H1 (cell line): ENCODE results near the gene PDE3A. TPM values are rescaled to one million over a fixed set of nuclear protein-coding genes. Genes with fewer than 3 reads are reported as not detected.

Source experiments
- CTCF ChIA-PET: fragments of 300-600 bp; sonication (Branson Sonifier 250); formaldehyde crosslinking; loops from one replicate; lab custom pipeline; 2021; ENCODE audit not compliant: partially characterized antibody; lab: Charles Lee
- POLR2A ChIA-PET: fragments of 300-600 bp; sonication (Branson Sonifier 250); formaldehyde crosslinking; loops from one replicate; lab custom pipeline; 2021; ENCODE audit warnings: inconsistent platforms; ENCODE audit not compliant: partially characterized antibody; lab: Charles Lee
- DNase-seq, 2 experiments: peaks; one replicate each; pipeline versions ENCODE4 v3.0.0 to v3.0.0-alpha.2; 2010 to 2022; ENCODE audit warnings: low spot score in 2 of 2, low read depth in 1 of 2, mixed read lengths in 1 of 2
- FAIRE-seq: peaks from 2 replicates; lab custom pipeline; 2011; peaks lifted over from hg19 to GRCh38; lab: Jason Lieb, UNC
- H2AFZ ChIP-seq: 2 replicates; pipeline ENCODE4 v1.8.1; 2012; ENCODE audit warnings: low read length, inconsistent platforms
- H2AK5ac ChIP-seq: 2 replicates; pipeline ENCODE4 v1.6.1; 2013; ENCODE audit warnings: low read depth, low read length
- H2BK120ac ChIP-seq: replicated peaks from 2 replicates; pipeline ENCODE3; 2013; ENCODE audit warnings: low read depth, low read length, inconsistent platforms
- H2BK12ac ChIP-seq: 2 replicates; pipeline ENCODE4 v1.6.1; 2013; ENCODE audit warnings: low read depth, low read length
- H2BK15ac ChIP-seq: 2 replicates; pipeline ENCODE4 v1.6.1; 2013; ENCODE audit warnings: low read length
- H2BK20ac ChIP-seq: 2 replicates; pipeline ENCODE4 v1.6.1; 2013; ENCODE audit warnings: low read length
- H2BK5ac ChIP-seq: 2 replicates; pipeline ENCODE4 v1.6.1; 2013; ENCODE audit warnings: low read depth, low read length
- H3K14ac ChIP-seq: 2 replicates; pipeline ENCODE4 v1.6.1; 2013; ENCODE audit warnings: inconsistent platforms; ENCODE audit not compliant: insufficient read length
- H3K18ac ChIP-seq: 2 replicates; pipeline ENCODE4 v1.6.1; 2013; ENCODE audit warnings: low read length; ENCODE audit errors: extremely low read depth
- H3K23ac ChIP-seq: 2 replicates; pipeline ENCODE4 v1.6.1; 2013; ENCODE audit warnings: inconsistent platforms; ENCODE audit not compliant: insufficient read length
- H3K23me2 ChIP-seq: 2 replicates; pipeline ENCODE4 v1.6.1; 2013; ENCODE audit warnings: low read depth, low read length
- H3K27ac ChIP-seq: 2 replicates; pipeline ENCODE4 v1.6.1; 2011; ENCODE audit warnings: low read depth, low read length, inconsistent platforms
- H3K27me3 ChIP-seq, 4 experiments: replicated peaks in 1 of 4; 1 replicate in 1 of 4; 2 replicates in 3 of 4; pipeline versions ENCODE4 v1.6.1 to v1.8.1; 2011 to 2013; ENCODE audit warnings: low read length in 3 of 4, mild to moderate bottlenecking in 3 of 4, inconsistent platforms in 2 of 4, mixed read lengths in 2 of 4, moderate library complexity in 1 of 4; ENCODE audit not compliant: control insufficient read depth in 3 of 4, insufficient read depth in 3 of 4; ENCODE audit errors: extremely low read depth in 1 of 4
- H3K36me3 ChIP-seq, 4 experiments: 2 replicates each; pipeline versions ENCODE4 v1.6.1 to v1.8.1; 2011 to 2013; ENCODE audit warnings: mild to moderate bottlenecking in 4 of 4, low read length in 3 of 4, moderate library complexity in 2 of 4, control low read depth in 1 of 4, inconsistent platforms in 1 of 4; ENCODE audit not compliant: insufficient read depth in 4 of 4, control insufficient read depth in 2 of 4
- H3K4ac ChIP-seq: replicated peaks from 2 replicates; pipeline ENCODE3; 2013; ENCODE audit warnings: low read length, low read depth, mixed read lengths, inconsistent platforms; ENCODE audit not compliant: insufficient read length
- H3K4me1 ChIP-seq, 4 experiments: replicated peaks in 1 of 4; 1 replicate in 1 of 4; 2 replicates in 3 of 4; pipeline versions ENCODE4 v1.6.1 to v1.8.1; 2011 to 2013; ENCODE audit warnings: low read length in 3 of 4, inconsistent platforms in 2 of 4, mixed read lengths in 1 of 4; ENCODE audit not compliant: insufficient read depth in 4 of 4, control insufficient read depth in 3 of 4
- H3K4me2 ChIP-seq, 2 experiments: 2 replicates each; pipeline versions ENCODE4 v1.6.1 to v1.8.1; 2011 to 2013; ENCODE audit warnings: low read depth in 2 of 2, low read length in 2 of 2, control low read depth in 1 of 2, inconsistent platforms in 1 of 2, mild to moderate bottlenecking in 1 of 2; ENCODE audit not compliant: insufficient read depth in 1 of 2
- H3K4me3 ChIP-seq, 4 experiments: fragments of 200-600, 300-600 bp in 1 of 4; sonication (generic), shearing (Covaris generic), sonication (Bioruptor Twin) in 1 of 4; 2 replicates each; pipeline versions ENCODE4 v1.5.1 to v1.8.1; 2011 to 2016; ENCODE audit warnings: low read length in 4 of 4, low read depth in 3 of 4, control low read depth in 2 of 4, inconsistent platforms in 2 of 4, mild to moderate bottlenecking in 2 of 4, mixed read lengths in 1 of 4, moderate library complexity in 1 of 4; ENCODE audit not compliant: insufficient read depth in 2 of 4; ENCODE audit errors: extremely low read depth in 1 of 4
- H3K56ac ChIP-seq: replicated peaks from 2 replicates; pipeline ENCODE3; 2013; ENCODE audit warnings: low read depth, mild to moderate bottlenecking, mixed read lengths, low read length, inconsistent platforms; ENCODE audit not compliant: insufficient read length
- H3K79me1 ChIP-seq: 2 replicates; pipeline ENCODE4 v1.6.1; 2013; ENCODE audit warnings: low read depth, low read length, control low read depth
- H3K79me2 ChIP-seq, 2 experiments: 2 replicates each; pipeline versions ENCODE4 v1.6.1 to v1.8.1; 2012 to 2013; ENCODE audit warnings: low read length in 2 of 2, mild to moderate bottlenecking in 2 of 2, inconsistent platforms in 1 of 2; ENCODE audit not compliant: insufficient read depth in 2 of 2, control insufficient read depth in 1 of 2
- H3K9ac ChIP-seq, 4 experiments: replicated peaks in 1 of 4; 1 replicate in 1 of 4; 2 replicates in 3 of 4; pipeline versions ENCODE4 v1.6.1 to v1.8.1; 2011 to 2013; ENCODE audit warnings: low read depth in 3 of 4, low read length in 3 of 4, control low read depth in 2 of 4, mild to moderate bottlenecking in 2 of 4, moderate library complexity in 2 of 4, inconsistent platforms in 1 of 4; ENCODE audit errors: extremely low read depth in 1 of 4
- H3K9me3 ChIP-seq, 2 experiments: 2 replicates each; pipeline versions ENCODE4 v1.6.1 to v1.8.1; 2012 to 2013; ENCODE audit warnings: mild to moderate bottlenecking in 2 of 2, moderate library complexity in 2 of 2, control low read depth in 1 of 2, inconsistent platforms in 1 of 2, low read depth in 1 of 2, low read length in 1 of 2, mixed read lengths in 1 of 2; ENCODE audit not compliant: insufficient read depth in 2 of 2
- H4K20me1 ChIP-seq, 2 experiments: replicated peaks in 1 of 2; 2 replicates each; pipeline versions ENCODE3 to v1.8.1; 2011 to 2013; ENCODE audit warnings: inconsistent platforms in 2 of 2, low read length in 2 of 2, mild to moderate bottlenecking in 1 of 2; ENCODE audit not compliant: insufficient read depth in 2 of 2, control insufficient read depth in 1 of 2
- H4K5ac ChIP-seq: 2 replicates; pipeline ENCODE4 v1.6.1; 2013; ENCODE audit warnings: low read length, low read depth, mixed read lengths, inconsistent platforms; ENCODE audit not compliant: insufficient read length
- H4K8ac ChIP-seq: 2 replicates; pipeline ENCODE4 v1.8.0; 2013; ENCODE audit warnings: mild to moderate bottlenecking, moderate library complexity, low read length, inconsistent platforms; ENCODE audit not compliant: insufficient read depth; ENCODE audit errors: extremely low read depth
- H4K91ac ChIP-seq: replicated peaks from 2 replicates; pipeline ENCODE3; 2013; ENCODE audit warnings: low read length, mixed read lengths, inconsistent platforms; ENCODE audit not compliant: insufficient read length
- EGR1 ChIP-seq: IDR thresholded peaks from 2 replicates; pipeline ENCODE4 v1.6.1; 2011; ENCODE audit warnings: low read depth, low read length, borderline replicate concordance
- EP300 ChIP-seq, 2 experiments: IDR thresholded peaks; 1 replicate in 1 of 2; 2 replicates in 1 of 2; pipeline ENCODE4 v1.6.1; 2011 to 2012; ENCODE audit warnings: low read depth in 2 of 2, low read length in 2 of 2, mild to moderate bottlenecking in 2 of 2, borderline replicate concordance in 1 of 2, inconsistent platforms in 1 of 2, moderate library complexity in 1 of 2
- SIN3A ChIP-seq, 2 experiments: IDR thresholded peaks in 1 of 2; conservative IDR thresholded peaks in 1 of 2; 2 replicates each; pipeline ENCODE4 v1.6.1; 2011 to 2012; ENCODE audit warnings: low read length in 2 of 2, improper control_type of control experiment in 1 of 2, low read depth in 1 of 2, mild to moderate bottlenecking in 1 of 2
- SP2 ChIP-seq: IDR thresholded peaks from 2 replicates; pipeline ENCODE4 v1.6.1; 2012; ENCODE audit warnings: mild to moderate bottlenecking, low read length, inconsistent platforms
- SUZ12 ChIP-seq: fragments of 200-600 bp; sonication (generic); IDR thresholded peaks from 2 replicates; pipeline ENCODE4 v1.6.1; 2012; ENCODE audit warnings: mild to moderate bottlenecking, inconsistent platforms, low read length, moderate library complexity, mixed read lengths
- TAF7 ChIP-seq: optimal IDR thresholded peaks from 2 replicates; pipeline ENCODE3; 2011; ENCODE audit warnings: low read depth, mild to moderate bottlenecking, inconsistent platforms, low read length, moderate library complexity, borderline replicate concordance
- TBP ChIP-seq: IDR thresholded peaks from 2 replicates; pipeline ENCODE4 v1.6.1; 2011; ENCODE audit warnings: low read depth, low read length, improper control_type of control experiment
- ZNF274 ChIP-seq: IDR thresholded peaks from 2 replicates; pipeline ENCODE4 v1.7.0; 2012; ENCODE audit warnings: low read length, borderline replicate concordance; ENCODE audit errors: extremely low read depth
- WGBS, 2 experiments: shearing (Covaris generic) in 1 of 2; methylation state at CpG; one replicate each; pipeline versions ENCODE4 v1.1.6 to v1.1.7; 2013 to 2015; ENCODE audit warnings: low lambda C conversion rate in 2 of 2, mixed read lengths in 2 of 2, inconsistent platforms in 1 of 2, low coverage in 1 of 2, missing lambda C conversion rate in 1 of 2; ENCODE audit not compliant: insufficient replicate concordance in 2 of 2, insufficient coverage in 1 of 2, insufficient read length in 1 of 2; ENCODE audit errors: extremely low coverage in 1 of 2, missing lambda C conversion rate in 1 of 2; 5-methylcytosine and 5-hydroxymethylcytosine counted together
- polyA plus RNA-seq, 7 experiments: library from polyadenylated mRNA; depleted of rRNA in 3 of 7; stranded (reverse) in 5 of 7; unstranded in 2 of 7; fragments of >200 nt in 5 of 7; fragments of 200-250 nt in 2 of 7; gene quantifications; 1 replicate in 5 of 7; 2 replicates in 1 of 7; 4 replicates in 1 of 7; pipeline versions ENCODE4 v1.2.1 to v1.2.3, GENCODE V29; 2011 to 2013; ENCODE audit warnings: missing spikeins in 2 of 7, mixed read lengths in 2 of 7
- total RNA-seq: library from RNA; stranded (reverse); fragmentation: NEBNext Ultra II Directional; extraction: Animal tissue kit (Norgen Biotek cat#: 25700); gene quantifications from 2 replicates; pipeline ENCODE4 v1.2.1, GENCODE V29; 2021
- TF ChIP-seq, protein P1 (sequence below), 3 experiments: IDR thresholded peaks; 1 replicate in 2 of 3; 2 replicates in 1 of 3; pipeline versions ENCODE4 v1.5.1 to v1.6.1; 2011; ENCODE audit warnings: low read length in 3 of 3, mild to moderate bottlenecking in 3 of 3, inconsistent platforms in 2 of 3, low read depth in 1 of 3, moderate library complexity in 1 of 3; ENCODE audit not compliant: insufficient read depth in 1 of 3; ENCODE audit errors: control extremely low read depth in 1 of 3
- TF ChIP-seq, protein P2 (sequence below): IDR thresholded peaks from 2 replicates; pipeline ENCODE4 v1.6.1; 2011; ENCODE audit warnings: low read length, improper control_type of control experiment

The PDE3A gene
- total and polyA plus RNA-seq, 2 of the 8 experiments (the other 6 are each of a cell fraction or from before 2014, with no cell fraction given): 1.4 to 3.4 TPM

DNA sequence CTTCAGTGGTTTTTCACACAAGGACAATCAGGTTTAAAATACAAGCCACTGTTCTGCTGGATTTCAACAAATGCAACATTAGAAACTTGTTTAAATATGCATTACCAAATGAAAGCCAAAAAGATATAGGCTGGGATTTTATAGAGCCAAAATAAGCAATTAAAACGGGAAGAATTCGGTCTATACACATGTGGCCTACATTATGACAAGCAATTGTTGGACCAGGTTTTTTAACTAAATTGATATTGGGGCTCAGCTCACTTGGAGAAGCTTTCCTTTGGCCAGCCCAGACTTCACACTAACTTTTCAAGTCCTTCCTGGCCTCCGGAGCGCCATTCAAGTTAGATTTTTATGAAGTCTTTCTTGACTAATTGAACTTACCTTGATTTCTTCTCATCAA lies 16.9 kb upstream of the PDE3A start:
- no peak overlapping the region for H3K9ac ChIP-seq
- H3K4ac ChIP-seq: no peak overlapping the region
- no peak overlapping the region for H3K4me2 ChIP-seq
- DNase-seq (no peak), FAIRE-seq (no peak)
- no peaks in the 10 kb centered on the region for H3K36me3 ChIP-seq
- no peak overlapping the region for H3K27ac ChIP-seq
- H2AFZ ChIP-seq: 0 out of 2 replicates have a peak overlapping the region, but pooled peaks have one; percentile 55
- no peak overlapping the region for H2BK20ac ChIP-seq
- no peak overlapping the region for H3K56ac ChIP-seq
- WGBS, 2 experiments: 94% methylated on average over 4 of the region's 4 CpGs; no CpG with 5 or more reads in 1 of the 2 experiments
- no peak overlapping the region for H2BK5ac ChIP-seq
- no peaks in the 10 kb centered on the region for H3K79me2 ChIP-seq
- no peak overlapping the region for H3K18ac ChIP-seq
- H2AK5ac ChIP-seq: no peak overlapping the region
- no peak overlapping the region for H4K91ac ChIP-seq
- no peaks in the 10 kb centered on the region for H4K20me1 ChIP-seq
- no peak overlapping the region for H2BK120ac ChIP-seq
- no peaks in the 10 kb centered on the region for H3K9me3 ChIP-seq
- no peaks in the 10 kb centered on the region for H3K23me2 ChIP-seq
- no peak overlapping the region for H2BK15ac ChIP-seq
- H3K4me1 ChIP-seq: peaks cover 3 to 10% (median 5%) of the 10 kb centered on the region in 4 experiments
- H3K79me1 ChIP-seq: no peaks in the 10 kb centered on the region
- H2BK12ac ChIP-seq: no peak overlapping the region
- H4K8ac ChIP-seq: no peak overlapping the region
- H3K4me3 ChIP-seq: no peak overlapping the region
- H3K23ac ChIP-seq: no peak overlapping the region
- no peak overlapping the region for H4K5ac ChIP-seq
- ChIA-PET POLR2A (no interaction called here), CTCF (no interaction called here)
- no peaks in the 10 kb centered on the region for H3K27me3 ChIP-seq
- no peak overlapping the region for H3K14ac ChIP-seq
- TF ChIP-seq TAF7: no peak
- no peak for TF ChIP-seq SIN3A (conservative IDR thresholded peaks at IDR 0.05 in 1 of 2, IDR thresholded peaks at IDR 0.05 in 1 of 2; ENCODE audit: low read depth in 1 of 2, low read length in 2 of 2)
- TF ChIP-seq, protein P1, sequence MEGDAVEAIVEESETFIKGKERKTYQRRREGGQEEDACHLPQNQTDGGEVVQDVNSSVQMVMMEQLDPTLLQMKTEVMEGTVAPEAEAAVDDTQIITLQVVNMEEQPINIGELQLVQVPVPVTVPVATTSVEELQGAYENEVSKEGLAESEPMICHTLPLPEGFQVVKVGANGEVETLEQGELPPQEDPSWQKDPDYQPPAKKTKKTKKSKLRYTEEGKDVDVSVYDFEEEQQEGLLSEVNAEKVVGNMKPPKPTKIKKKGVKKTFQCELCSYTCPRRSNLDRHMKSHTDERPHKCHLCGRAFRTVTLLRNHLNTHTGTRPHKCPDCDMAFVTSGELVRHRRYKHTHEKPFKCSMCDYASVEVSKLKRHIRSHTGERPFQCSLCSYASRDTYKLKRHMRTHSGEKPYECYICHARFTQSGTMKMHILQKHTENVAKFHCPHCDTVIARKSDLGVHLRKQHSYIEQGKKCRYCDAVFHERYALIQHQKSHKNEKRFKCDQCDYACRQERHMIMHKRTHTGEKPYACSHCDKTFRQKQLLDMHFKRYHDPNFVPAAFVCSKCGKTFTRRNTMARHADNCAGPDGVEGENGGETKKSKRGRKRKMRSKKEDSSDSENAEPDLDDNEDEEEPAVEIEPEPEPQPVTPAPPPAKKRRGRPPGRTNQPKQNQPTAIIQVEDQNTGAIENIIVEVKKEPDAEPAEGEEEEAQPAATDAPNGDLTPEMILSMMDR (IDR thresholded peaks at IDR 0.05; ENCODE audit: control extremely low read depth in 1 of 3, insufficient read depth in 1 of 3, low read depth in 1 of 3, low read length in 3 of 3): no peak
- TF ChIP-seq, protein P2, sequence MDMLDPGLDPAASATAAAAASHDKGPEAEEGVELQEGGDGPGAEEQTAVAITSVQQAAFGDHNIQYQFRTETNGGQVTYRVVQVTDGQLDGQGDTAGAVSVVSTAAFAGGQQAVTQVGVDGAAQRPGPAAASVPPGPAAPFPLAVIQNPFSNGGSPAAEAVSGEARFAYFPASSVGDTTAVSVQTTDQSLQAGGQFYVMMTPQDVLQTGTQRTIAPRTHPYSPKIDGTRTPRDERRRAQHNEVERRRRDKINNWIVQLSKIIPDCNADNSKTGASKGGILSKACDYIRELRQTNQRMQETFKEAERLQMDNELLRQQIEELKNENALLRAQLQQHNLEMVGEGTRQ: no peak
- TF ChIP-seq SUZ12: no peak
- TF ChIP-seq EP300 (IDR thresholded peaks at IDR 0.05; ENCODE audit: borderline replicate concordance in 1 of 2, low read depth in 2 of 2, low read length in 2 of 2): no peak
- TF ChIP-seq EGR1: no peak
- TF ChIP-seq TBP: no peak
- TF ChIP-seq SP2: no peak
- no peak for TF ChIP-seq ZNF274
